ENCODE data around the gene PSMD9. TPM values are rescaled to one million over a fixed set of nuclear protein-coding genes. Genes with fewer than 3 reads are reported as not detected.

Gene PSMD9
- total RNA-seq, 1 experiment from 2014 or later: 64.8 TPM

- Histone ChIP-seq H4K20me1 (ENCODE audit: insufficient read depth) (no peaks in the 10 kb centered on the region), H3K36me3 (ENCODE audit: low read depth) (0 out of 2 replicates have a peak, but pooled peaks cover 8% of the 10 kb centered on the region), H3F3A (ENCODE audit: insufficient read depth, low read depth) (no peaks in the 10 kb centered on the region), H3K9me3 (ENCODE audit: insufficient read depth, low read depth) (no peaks in the 10 kb centered on the region), H2AFZ (no peak overlapping the region), H3K9me2 (ENCODE audit: insufficient read depth) (no peaks in the 10 kb centered on the region), H3K4me1 (replicated peaks; ENCODE audit: insufficient read depth) (no peaks in the 10 kb centered on the region), H3K4me3 (no peak overlapping the region), H3K27me3 (ENCODE audit: insufficient read depth, low read depth) (no peaks in the 10 kb centered on the region), H3K4me2 (no peak overlapping the region), H3K79me2 (ENCODE audit: low read depth) (no peaks in the 10 kb centered on the region), H3K27ac (no peak overlapping the region)
- intact Hi-C loops (cut with micrococcal nuclease; ENCODE audit: unreplicated experiment): loop anchor here (10.0 kb wide), 2 partner anchors 114 to 204 kb away; no protein-coding TSS in a partner anchor
- POLR2A ChIA-PET (ENCODE audit: unreplicated experiment): no interaction called here
- BruUV-seq (replicated peaks): no TSS peak
- TF ChIP-seq EZH2 (IDR thresholded peaks at IDR 0.05; ENCODE audit: low read depth): no peak
- TF ChIP-seq CTCF (conservative IDR thresholded peaks at IDR 0.05): no peak
- DNase-seq: no peak
- CTCF ChIA-PET: no interaction called here
Observed at GRCh38 chr12:121921066-121921465, 32.5 kb downstream of the PSMD9 start.

DNA sequence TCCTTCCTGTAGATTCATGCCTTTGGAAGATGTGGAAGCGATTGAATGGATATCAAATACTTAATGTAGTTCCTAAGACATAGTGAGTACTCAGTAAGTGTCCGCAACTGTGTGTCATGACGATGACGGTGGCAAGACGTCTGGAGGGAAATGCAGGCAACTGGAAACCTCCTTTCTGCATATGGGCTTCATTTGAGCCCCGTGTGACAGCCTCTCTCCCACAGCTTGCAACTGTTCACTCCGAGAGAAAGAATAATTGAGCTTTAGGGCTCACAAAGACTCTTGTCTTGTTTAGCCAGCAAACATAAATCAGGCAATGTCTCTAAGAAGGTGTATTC, 36.7 kb downstream of the PSMD9 start:
- Histone ChIP-seq H3F3A (ENCODE audit: insufficient read depth, low read depth) (no peaks in the 10 kb centered on the region), H2AFZ (no peak overlapping the region), H3K79me2 (ENCODE audit: low read depth) (no peaks in the 10 kb centered on the region), H3K9me2 (ENCODE audit: insufficient read depth) (no peaks in the 10 kb centered on the region), H3K4me2 (no peak overlapping the region), H3K27me3 (ENCODE audit: insufficient read depth, low read depth) (no peaks in the 10 kb centered on the region), H3K36me3 (ENCODE audit: low read depth) (no peaks in the 10 kb centered on the region), H3K27ac (no peak overlapping the region), H3K9me3 (ENCODE audit: insufficient read depth, low read depth) (no peaks in the 10 kb centered on the region), H3K4me3 (no peak overlapping the region), H3K4me1 (replicated peaks; ENCODE audit: insufficient read depth) (no peaks in the 10 kb centered on the region), H4K20me1 (ENCODE audit: insufficient read depth) (no peaks in the 10 kb centered on the region)
- no peak for TF ChIP-seq EZH2 (IDR thresholded peaks at IDR 0.05; ENCODE audit: low read depth)
- TF ChIP-seq CTCF (conservative IDR thresholded peaks at IDR 0.05): no peak
- ChIA-PET CTCF (no interaction called here), POLR2A (ENCODE audit: unreplicated experiment) (no interaction called here)
- no peak for DNase-seq
- BruUV-seq (replicated peaks): no TSS peak
- intact Hi-C loops (cut with micrococcal nuclease; ENCODE audit: unreplicated experiment): loop anchor here (10.0 kb wide), 2 partner anchors 109 to 199 kb away; no protein-coding TSS in a partner anchor

- Histone ChIP-seq H3K4me3 (no peak overlapping the region), H3K36me3 (ENCODE audit: low read depth) (no peaks in the 10 kb centered on the region), H3K79me2 (ENCODE audit: low read depth) (no peaks in the 10 kb centered on the region), H3K27me3 (ENCODE audit: insufficient read depth, low read depth) (no peaks in the 10 kb centered on the region), H3F3A (ENCODE audit: insufficient read depth, low read depth) (no peaks in the 10 kb centered on the region), H3K4me1 (replicated peaks; ENCODE audit: insufficient read depth) (no peaks in the 10 kb centered on the region), H3K9me3 (ENCODE audit: insufficient read depth, low read depth) (no peaks in the 10 kb centered on the region), H3K4me2 (no peak overlapping the region), H3K27ac (no peak overlapping the region), H3K9me2 (ENCODE audit: insufficient read depth) (no peaks in the 10 kb centered on the region), H2AFZ (no peak overlapping the region), H4K20me1 (ENCODE audit: insufficient read depth) (no peaks in the 10 kb centered on the region)
- POLR2A ChIA-PET (ENCODE audit: unreplicated experiment): no interaction called here
- CTCF ChIA-PET: no interaction called here
- no peak for TF ChIP-seq EZH2 (IDR thresholded peaks at IDR 0.05; ENCODE audit: low read depth)
- no peak for TF ChIP-seq CTCF (conservative IDR thresholded peaks at IDR 0.05)
- intact Hi-C loops (cut with micrococcal nuclease; ENCODE audit: unreplicated experiment): loop anchor here (10.0 kb wide), 2 partner anchors 108 to 198 kb away; no protein-coding TSS in a partner anchor
- BruUV-seq (replicated peaks): no TSS peak
- no peak for DNase-seq
Observed at GRCh38 chr12:121926874-121927706, 38.5 kb downstream of the PSMD9 start.
